ENCODE results near the gene PODXL2. TPM values are rescaled to one million over a fixed set of nuclear protein-coding genes. Genes with fewer than 3 reads are reported as not detected.

The PODXL2 gene
- total and polyA plus RNA-seq, 2 donors (not counting 1 experiment from before 2014, with no cell fraction given) = 3.1 to 4.0 TPM

GRCh38 chr3:127632035-127632820 lies 3.2 kb downstream of the PODXL2 start:
- Histone ChIP-seq H3K27me3 (replicated peaks in 1 of 4; ENCODE audit: control extremely low read depth in 1 of 4, control insufficient read depth in 3 of 4, insufficient read depth in 4 of 4, low read length in 3 of 4) (peaks cover 0 to 24% (median 13%) of the 10 kb centered on the region in 4 experiments), H3K9ac (ENCODE audit: low read length) (no peak overlapping the region), H4K20me1 (ENCODE audit: control insufficient read depth, insufficient read depth, low read length, poor library complexity, severe bottlenecking) (no peaks in the 10 kb centered on the region), H3K36me3 (replicated peaks in 1 of 2; ENCODE audit: control extremely low read depth in 1 of 2, control insufficient read depth in 1 of 2, extremely low read depth in 1 of 2, insufficient read depth in 2 of 2, low read length in 1 of 2) (no peaks in the 10 kb centered on the region), H3K79me2 (ENCODE audit: control insufficient read depth, insufficient read depth, low read length) (no peaks in the 10 kb centered on the region), H3K4me1 (ENCODE audit: control insufficient read depth in 2 of 2, insufficient read depth in 2 of 2, low read length in 2 of 2) (peaks cover 14 to 17% of the 10 kb centered on the region in 2 donors), H3K9me3 (ENCODE audit: control extremely low read depth in 1 of 3, control insufficient read depth in 2 of 3, insufficient read depth in 1 of 3, low read length in 2 of 3) (peaks cover 0 to 10% (median 0%) of the 10 kb centered on the region in 3 donors), H2AFZ (ENCODE audit: insufficient read depth, low read depth, low read length, poor library complexity, severe bottlenecking) (no peak overlapping the region), H3K4me2 (replicated peaks; ENCODE audit: low read depth, low read length, poor library complexity, severe bottlenecking) (no peak overlapping the region), H3K4me3 (ENCODE audit: control extremely low read depth in 1 of 5, extremely low read depth in 1 of 5, insufficient read depth in 1 of 5, low read depth in 2 of 5, low read length in 4 of 5) (no peak overlapping the region), H3K27ac (ENCODE audit: low read length in 2 of 2) (no peak overlapping the region)
- ChIA-PET POLR2A (no interaction called here), CTCF (no interaction called here)
- no peak overlapping the region for H3K27ac Mint-ChIP-seq
- ATAC-seq (ENCODE audit: low read depth) (no peak), DNase-seq (no peak)
- H3K9me3 Mint-ChIP-seq (ENCODE audit: insufficient read depth) = no peaks in the 10 kb centered on the region
- peaks cover 21% of the 10 kb centered on the region for H3K4me1 Mint-ChIP-seq
- TF ChIP-seq CTCF (IDR thresholded peaks at IDR 0.05) = no peak
- no peak for TF ChIP-seq EZH2 (IDR thresholded peaks at IDR 0.05; ENCODE audit: borderline replicate concordance, insufficient read depth, low read depth, low read length, poor library complexity, severe bottlenecking)
- 100% methylated on average over 3 of the region's 8 CpGs for WGBS (ENCODE audit: insufficient coverage)
- H3K27me3 Mint-ChIP-seq = peaks cover 24% of the 10 kb centered on the region
- H3K4me3 Mint-ChIP-seq = no peak overlapping the region
- intact Hi-C loops (cut with micrococcal nuclease) = no loop called here

- Mint-ChIP-seq H3K27ac (no peak overlapping the region), H3K4me3 (no peak overlapping the region), H3K27me3 (peaks cover 19% of the 10 kb centered on the region), H3K4me1 (peaks cover 15% of the 10 kb centered on the region), H3K9me3 (ENCODE audit: insufficient read depth) (no peaks in the 10 kb centered on the region)
- WGBS (ENCODE audit: insufficient coverage) = 96% methylated on average over 5 of the region's 12 CpGs
- H3K79me2 ChIP-seq (ENCODE audit: control insufficient read depth, insufficient read depth, low read length) = no peaks in the 10 kb centered on the region
- no peak overlapping the region for H3K27ac ChIP-seq (ENCODE audit: low read length in 2 of 2)
- DNase-seq = no peak
- TF ChIP-seq EZH2 (IDR thresholded peaks at IDR 0.05; ENCODE audit: borderline replicate concordance, insufficient read depth, low read depth, low read length, poor library complexity, severe bottlenecking) = no peak
- no peak overlapping the region for H2AFZ ChIP-seq (ENCODE audit: insufficient read depth, low read depth, low read length, poor library complexity, severe bottlenecking)
- ATAC-seq (ENCODE audit: low read depth) = no peak
- ChIA-PET CTCF (interaction anchor here (1.0 to 1.3 kb wide), 2 partner anchors 17 to 60 kb away, joined by 3 to 4 read pairs; no protein-coding TSS in a partner anchor), POLR2A (interaction anchor here (0.7 kb wide), 1 partner anchor 641 kb away, joined by 3 read pairs; no protein-coding TSS in a partner anchor)
- H3K27me3 ChIP-seq (replicated peaks in 1 of 4; ENCODE audit: control extremely low read depth in 1 of 4, control insufficient read depth in 3 of 4, insufficient read depth in 4 of 4, low read length in 3 of 4) = peaks cover 0 to 13% (median 9%) of the 10 kb centered on the region in 4 experiments
- H3K4me1 ChIP-seq (ENCODE audit: control insufficient read depth in 2 of 2, insufficient read depth in 2 of 2, low read length in 2 of 2) = peaks cover 11 to 14% of the 10 kb centered on the region in 2 donors
- H3K9me3 ChIP-seq (ENCODE audit: control extremely low read depth in 1 of 3, control insufficient read depth in 2 of 3, insufficient read depth in 1 of 3, low read length in 2 of 3) = peaks cover 0 to 4% (median 0%) of the 10 kb centered on the region in 3 donors
- intact Hi-C loops (cut with micrococcal nuclease) = no loop called here
- no peak overlapping the region for H3K9ac ChIP-seq (ENCODE audit: low read length)
- no peak overlapping the region for H3K4me3 ChIP-seq (ENCODE audit: control extremely low read depth in 1 of 5, extremely low read depth in 1 of 5, insufficient read depth in 1 of 5, low read depth in 2 of 5, low read length in 4 of 5)
- H3K4me2 ChIP-seq (replicated peaks; ENCODE audit: low read depth, low read length, poor library complexity, severe bottlenecking) = no peak overlapping the region
- no peaks in the 10 kb centered on the region for H4K20me1 ChIP-seq (ENCODE audit: control insufficient read depth, insufficient read depth, low read length, poor library complexity, severe bottlenecking)
- no peaks in the 10 kb centered on the region for H3K36me3 ChIP-seq (replicated peaks in 1 of 2; ENCODE audit: control extremely low read depth in 1 of 2, control insufficient read depth in 1 of 2, extremely low read depth in 1 of 2, insufficient read depth in 2 of 2, low read length in 1 of 2)
These were observed 5.7 kb downstream of the PODXL2 start for GRCh38 chr3:127634653-127635052.

Data from B cell (primary cell).